Measurements from ENCODE around the gene BBS2. TPM values are rescaled to one million over a fixed set of nuclear protein-coding genes. Genes with fewer than 3 reads are reported as not detected.

The BBS2 gene
- total RNA-seq, 6 donors from 2014 or later, result 27.5 to 188 (median 35.4) TPM

- Histone ChIP-seq H3K27me3 (no peaks in the 10 kb centered on the region), H3K36me3 (peaks cover 10 to 80% (median 29%) of the 10 kb centered on the region in 4 donors), H3K9me3 (no peaks in the 10 kb centered on the region), H3K4me3 (no peak overlapping the region), H3K4me1 (peaks cover 0 to 6% (median 3%) of the 10 kb centered on the region in 4 donors), H3K27ac (no peak overlapping the region)
- WGBS, 2 donors, result 52 to 62% methylated on average over 3 of the region's 3 CpGs
- ATAC-seq (ENCODE audit: low FRiP score in 2 of 2), result no peak
- TF ChIP-seq POLR2AphosphoS5 (IDR thresholded peaks at IDR 0.05) (no peak), POLR2A (IDR thresholded peaks at IDR 0.05) (no peak), CTCF (IDR thresholded peaks at IDR 0.05) (no peak), EP300 (IDR thresholded peaks at IDR 0.05) (no peak)
- no peak for DNase-seq
Measured at GRCh38 chr16:56462064-56462796, 57.6 kb downstream of the BBS2 start.

GRCh38 chr16:56460101-56460500, 59.7 kb downstream of the BBS2 start:
- Histone ChIP-seq H3K27ac (no peak overlapping the region), H3K27me3 (no peaks in the 10 kb centered on the region), H3K4me3 (no peak overlapping the region), H3K9me3 (no peaks in the 10 kb centered on the region), H3K4me1 (peaks cover 0 to 6% (median 3%) of the 10 kb centered on the region in 4 donors), H3K36me3 (peaks cover 10 to 78% (median 20%) of the 10 kb centered on the region in 4 donors)
- TF ChIP-seq POLR2A (IDR thresholded peaks at IDR 0.05) (no peak), POLR2AphosphoS5 (IDR thresholded peaks at IDR 0.05) (no peak), EP300 (IDR thresholded peaks at IDR 0.05) (no peak), CTCF (IDR thresholded peaks at IDR 0.05) (no peak)
- 83 to 94% methylated on average over 2 of the region's 2 CpGs for WGBS, 2 donors
- ATAC-seq (ENCODE audit: low FRiP score in 2 of 2) (no peak), DNase-seq (no peak)

- 93 to 96% methylated on average over 6 of the region's 6 CpGs for WGBS, 2 donors
- H3K27me3 ChIP-seq, result no peaks in the 10 kb centered on the region
- no peak for ATAC-seq (ENCODE audit: low FRiP score in 2 of 2)
- TF ChIP-seq EP300 (IDR thresholded peaks at IDR 0.05) (no peak), CTCF (IDR thresholded peaks at IDR 0.05) (no peak), POLR2AphosphoS5 (IDR thresholded peaks at IDR 0.05) (no peak), POLR2A (IDR thresholded peaks at IDR 0.05) (no peak)
- no peak overlapping the region for H3K27ac ChIP-seq
- peaks cover under 1 to 6% (median 5%) of the 10 kb centered on the region in 4 donors for H3K4me1 ChIP-seq
- H3K36me3 ChIP-seq, result peaks cover 10 to 73% (median 19%) of the 10 kb centered on the region in 4 donors
- no peak for DNase-seq
- no peak overlapping the region for H3K4me3 ChIP-seq
- no peaks in the 10 kb centered on the region for H3K9me3 ChIP-seq
Measured at GRCh38 chr16:56457927-56458470, 61.8 kb downstream of the BBS2 start.

GRCh38 chr16:56451753-56452689, 67.8 kb downstream of the BBS2 start:
- WGBS, 2 donors, result 8 to 11% methylated on average over 31 of the region's 31 CpGs
- ATAC-seq (ENCODE audit: low FRiP score in 2 of 2) (peak; percentile 76 to 80), DNase-seq (peak in 1 of 2 donors; percentile 54)
- no peaks in the 10 kb centered on the region for H3K9me3 ChIP-seq
- peak overlapping the region; percentile 81 to 89 (median 84) for H3K27ac ChIP-seq
- peaks cover 18 to 34% (median 29%) of the 10 kb centered on the region in 4 donors for H3K4me1 ChIP-seq
- H3K27me3 ChIP-seq, result no peaks in the 10 kb centered on the region
- peak overlapping the region; percentile 83 to 97 (median 88) for H3K4me3 ChIP-seq
- TF ChIP-seq EP300 (IDR thresholded peaks at IDR 0.05) (no peak), POLR2A (IDR thresholded peaks at IDR 0.05) (peak in 1 of 4 donors; percentile 10), POLR2AphosphoS5 (IDR thresholded peaks at IDR 0.05) (no peak), CTCF (IDR thresholded peaks at IDR 0.05) (no peak)
- H3K36me3 ChIP-seq, result peaks cover 4 to 38% (median 8%) of the 10 kb centered on the region in 4 donors

Data from upper lobe of left lung (tissue), 6 donors.